Measurements from ENCODE around the gene DMBT1.
"Not testable (repeated sequence)": the region's sequence is repeated elsewhere in the genome, so short reads cannot be mapped to it uniquely, and the experiment has no call there.

DMBT1 gene

GRCh38 chr10:122566632-122567031, 6.1 kb downstream of the DMBT1 start:
- Histone ChIP-seq H3K27me3 (ENCODE audit: control insufficient read depth, insufficient read depth, low read length) (no peaks in the 10 kb centered on the region), H3K9ac (ENCODE audit: low read length) (peak overlapping the region; percentile 19), H3K4me3 (ENCODE audit: low read length) (no peak overlapping the region), H3K9me3 (ENCODE audit: control insufficient read depth, low read length) (no peaks in the 10 kb centered on the region), H3K36me3 (ENCODE audit: control insufficient read depth, insufficient read depth, low read length) (no peaks in the 10 kb centered on the region), H3K4me1 (ENCODE audit: control insufficient read depth, insufficient read depth, low read length) (peaks cover 4% of the 10 kb centered on the region)

- H3K27me3 ChIP-seq (ENCODE audit: control insufficient read depth, insufficient read depth, low read length): no peaks in the 10 kb centered on the region
- no peaks in the 10 kb centered on the region for H3K9me3 ChIP-seq (ENCODE audit: control insufficient read depth, low read length)
- no peak overlapping the region for H3K4me3 ChIP-seq (ENCODE audit: low read length)
- H3K4me1 ChIP-seq (ENCODE audit: control insufficient read depth, insufficient read depth, low read length): peaks cover 4% of the 10 kb centered on the region
- H3K36me3 ChIP-seq (ENCODE audit: control insufficient read depth, insufficient read depth, low read length): no peaks in the 10 kb centered on the region
- peak overlapping the region; percentile 19 for H3K9ac ChIP-seq (ENCODE audit: low read length)
Observed at GRCh38 chr10:122567056-122567660, 6.6 kb downstream of the DMBT1 start.

GRCh38 chr10:122568551-122568950, 8.0 kb downstream of the DMBT1 start:
- no peak overlapping the region for H3K9ac ChIP-seq (ENCODE audit: low read length)
- H3K4me3 ChIP-seq (ENCODE audit: low read length): no peak overlapping the region
- no peaks in the 10 kb centered on the region for H3K4me1 ChIP-seq (ENCODE audit: control insufficient read depth, insufficient read depth, low read length)
- no peaks in the 10 kb centered on the region for H3K27me3 ChIP-seq (ENCODE audit: control insufficient read depth, insufficient read depth, low read length)
- H3K9me3 ChIP-seq (ENCODE audit: control insufficient read depth, low read length): no peaks in the 10 kb centered on the region
- no peaks in the 10 kb centered on the region for H3K36me3 ChIP-seq (ENCODE audit: control insufficient read depth, insufficient read depth, low read length)

GRCh38 chr10:122570920-122571319, 10.4 kb downstream of the DMBT1 start:
- Histone ChIP-seq H3K4me3 (ENCODE audit: low read length) (no peak overlapping the region), H3K4me1 (ENCODE audit: control insufficient read depth, insufficient read depth, low read length) (no peaks in the 10 kb centered on the region), H3K36me3 (ENCODE audit: control insufficient read depth, insufficient read depth, low read length) (no peaks in the 10 kb centered on the region), H3K9me3 (ENCODE audit: control insufficient read depth, low read length) (no peaks in the 10 kb centered on the region), H3K27me3 (ENCODE audit: control insufficient read depth, insufficient read depth, low read length) (no peaks in the 10 kb centered on the region), H3K9ac (ENCODE audit: low read length) (no peak overlapping the region)

GRCh38 chr10:122571892-122572291, 11.3 kb downstream of the DMBT1 start:
- Histone ChIP-seq H3K27me3 (ENCODE audit: control insufficient read depth, insufficient read depth, low read length) (no peaks in the 10 kb centered on the region), H3K9ac (ENCODE audit: low read length) (no peak overlapping the region), H3K4me1 (ENCODE audit: control insufficient read depth, insufficient read depth, low read length) (no peaks in the 10 kb centered on the region), H3K4me3 (ENCODE audit: low read length) (no peak overlapping the region), H3K36me3 (ENCODE audit: control insufficient read depth, insufficient read depth, low read length) (no peaks in the 10 kb centered on the region), H3K9me3 (ENCODE audit: control insufficient read depth, low read length) (no peaks in the 10 kb centered on the region)

- no peaks in the 10 kb centered on the region for H3K4me1 ChIP-seq (ENCODE audit: control insufficient read depth, insufficient read depth, low read length)
- H3K27me3 ChIP-seq (ENCODE audit: control insufficient read depth, insufficient read depth, low read length): no peaks in the 10 kb centered on the region
- no peaks in the 10 kb centered on the region for H3K36me3 ChIP-seq (ENCODE audit: control insufficient read depth, insufficient read depth, low read length)
- no peak overlapping the region for H3K9ac ChIP-seq (ENCODE audit: low read length)
- H3K9me3 ChIP-seq (ENCODE audit: control insufficient read depth, low read length): no peaks in the 10 kb centered on the region
- H3K4me3 ChIP-seq (ENCODE audit: low read length): no peak overlapping the region
Observed at GRCh38 chr10:122575776-122576175, 15.2 kb downstream of the DMBT1 start.

- H3K27me3 ChIP-seq (ENCODE audit: control insufficient read depth, insufficient read depth, low read length): no peaks in the 10 kb centered on the region
- H3K4me1 ChIP-seq (ENCODE audit: control insufficient read depth, insufficient read depth, low read length): no peaks in the 10 kb centered on the region
- H3K9me3 ChIP-seq (ENCODE audit: control insufficient read depth, low read length): no peaks in the 10 kb centered on the region
- no peak overlapping the region for H3K4me3 ChIP-seq (ENCODE audit: low read length)
- no peaks in the 10 kb centered on the region for H3K36me3 ChIP-seq (ENCODE audit: control insufficient read depth, insufficient read depth, low read length)
- no peak overlapping the region for H3K9ac ChIP-seq (ENCODE audit: low read length)
Observed at GRCh38 chr10:122576291-122576690, 15.7 kb downstream of the DMBT1 start.

GRCh38 chr10:122577311-122577885, 16.8 kb downstream of the DMBT1 start:
- Histone ChIP-seq H3K4me1 (ENCODE audit: control insufficient read depth, insufficient read depth, low read length) (no peaks in the 10 kb centered on the region), H3K4me3 (ENCODE audit: low read length) (no peak overlapping the region)

GRCh38 chr10:122586070-122586469, 25.5 kb downstream of the DMBT1 start:
- not testable (repeated sequence) for H3K27me3 ChIP-seq (ENCODE audit: control insufficient read depth, insufficient read depth, low read length); H3K4me1 ChIP-seq (ENCODE audit: control insufficient read depth, insufficient read depth, low read length); H3K9ac ChIP-seq (ENCODE audit: low read length); H3K9me3 ChIP-seq (ENCODE audit: control insufficient read depth, low read length); H3K36me3 ChIP-seq (ENCODE audit: control insufficient read depth, insufficient read depth, low read length); H3K4me3 ChIP-seq (ENCODE audit: low read length)

More at GRCh38 chr10:122577311-122577885, 16.8 kb downstream of the DMBT1 start:
- H3K36me3 ChIP-seq (ENCODE audit: control insufficient read depth, insufficient read depth, low read length): no peaks in the 10 kb centered on the region
- H3K9ac ChIP-seq (ENCODE audit: low read length): no peak overlapping the region
- no peaks in the 10 kb centered on the region for H3K9me3 ChIP-seq (ENCODE audit: control insufficient read depth, low read length)
- no peaks in the 10 kb centered on the region for H3K27me3 ChIP-seq (ENCODE audit: control insufficient read depth, insufficient read depth, low read length)

GRCh38 chr10:122587098-122587760, 26.7 kb downstream of the DMBT1 start:
- Histone ChIP-seq H3K4me1 (ENCODE audit: control insufficient read depth, insufficient read depth, low read length) (no peaks in the 10 kb centered on the region), H3K4me3 (ENCODE audit: low read length) (no peak overlapping the region), H3K27me3 (ENCODE audit: control insufficient read depth, insufficient read depth, low read length) (no peaks in the 10 kb centered on the region), H3K36me3 (ENCODE audit: control insufficient read depth, insufficient read depth, low read length) (no peaks in the 10 kb centered on the region), H3K9ac (ENCODE audit: low read length) (no peak overlapping the region), H3K9me3 (ENCODE audit: control insufficient read depth, low read length) (no peaks in the 10 kb centered on the region)

GRCh38 chr10:122588381-122588780, 27.8 kb downstream of the DMBT1 start:
- Histone ChIP-seq H3K4me3 (ENCODE audit: low read length) (no peak overlapping the region), H3K9ac (ENCODE audit: low read length) (no peak overlapping the region), H3K27me3 (ENCODE audit: control insufficient read depth, insufficient read depth, low read length) (no peaks in the 10 kb centered on the region), H3K9me3 (ENCODE audit: control insufficient read depth, low read length) (no peaks in the 10 kb centered on the region), H3K4me1 (ENCODE audit: control insufficient read depth, insufficient read depth, low read length) (no peaks in the 10 kb centered on the region), H3K36me3 (ENCODE audit: control insufficient read depth, insufficient read depth, low read length) (no peaks in the 10 kb centered on the region)

GRCh38 chr10:122590153-122590552, 29.6 kb downstream of the DMBT1 start:
- Histone ChIP-seq H3K4me3 (ENCODE audit: low read length) (no peak overlapping the region), H3K9me3 (ENCODE audit: control insufficient read depth, low read length) (no peaks in the 10 kb centered on the region), H3K4me1 (ENCODE audit: control insufficient read depth, insufficient read depth, low read length) (no peaks in the 10 kb centered on the region), H3K36me3 (ENCODE audit: control insufficient read depth, insufficient read depth, low read length) (no peaks in the 10 kb centered on the region), H3K27me3 (ENCODE audit: control insufficient read depth, insufficient read depth, low read length) (no peaks in the 10 kb centered on the region), H3K9ac (ENCODE audit: low read length) (no peak overlapping the region)
